IPS-18a (cell line): ENCODE data around the gene ATOSB.

Source experiments
- H3K27ac ChIP-seq: one replicate; pipeline ENCODE4 v1.5.1; 2013; ENCODE audit warnings: low read length
- H3K27me3 ChIP-seq: one replicate; pipeline ENCODE4 v1.6.1; 2013; ENCODE audit warnings: mild to moderate bottlenecking, low read length; ENCODE audit not compliant: control insufficient read depth, insufficient read depth
- H3K36me3 ChIP-seq: one replicate; pipeline ENCODE4 v1.6.1; 2013; ENCODE audit warnings: low read depth, low read length; ENCODE audit not compliant: control insufficient read depth
- H3K4me1 ChIP-seq: one replicate; pipeline ENCODE4 v1.6.1; 2013; ENCODE audit warnings: low read depth, low read length; ENCODE audit not compliant: control insufficient read depth
- H3K4me3 ChIP-seq: one replicate; pipeline ENCODE4 v1.5.1; 2013; ENCODE audit warnings: low read length
- H3K9ac ChIP-seq: one replicate; pipeline ENCODE4 v1.6.1; 2013; ENCODE audit warnings: mild to moderate bottlenecking, low read length, moderate library complexity
- H3K9me3 ChIP-seq: one replicate; pipeline ENCODE4 v1.6.1; 2013; ENCODE audit warnings: low read depth, low read length; ENCODE audit not compliant: control insufficient read depth

ATOSB gene

DNA sequence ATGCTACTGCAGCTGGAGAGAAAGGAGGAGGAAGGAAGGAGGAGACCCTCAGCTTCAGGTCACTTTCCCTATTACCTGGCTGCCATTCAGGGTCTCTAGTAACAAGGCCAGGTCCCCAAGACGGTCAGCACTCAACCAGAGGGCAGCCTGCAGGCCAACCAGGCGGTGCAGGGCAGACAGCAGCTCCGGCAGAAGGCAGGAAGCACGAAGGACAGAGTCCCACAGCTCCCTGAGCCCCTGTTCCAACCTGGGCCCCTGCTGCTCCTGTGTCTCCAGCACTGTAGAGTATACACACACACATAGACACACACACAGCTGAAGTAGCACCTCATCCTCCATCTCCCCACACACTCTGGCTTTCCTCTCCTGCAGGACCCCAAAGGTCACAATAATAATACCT lies 37.6 kb downstream of the ATOSB start:
- no peak overlapping the region for H3K9ac ChIP-seq
- H3K4me3 ChIP-seq, result peak overlapping the region; percentile 95
- H3K9me3 ChIP-seq, result no peaks in the 10 kb centered on the region
- no peaks in the 10 kb centered on the region for H3K27me3 ChIP-seq
- no peak overlapping the region for H3K27ac ChIP-seq
- H3K36me3 ChIP-seq, result peaks cover 37% of the 10 kb centered on the region
- peaks cover 6% of the 10 kb centered on the region for H3K4me1 ChIP-seq

DNA sequence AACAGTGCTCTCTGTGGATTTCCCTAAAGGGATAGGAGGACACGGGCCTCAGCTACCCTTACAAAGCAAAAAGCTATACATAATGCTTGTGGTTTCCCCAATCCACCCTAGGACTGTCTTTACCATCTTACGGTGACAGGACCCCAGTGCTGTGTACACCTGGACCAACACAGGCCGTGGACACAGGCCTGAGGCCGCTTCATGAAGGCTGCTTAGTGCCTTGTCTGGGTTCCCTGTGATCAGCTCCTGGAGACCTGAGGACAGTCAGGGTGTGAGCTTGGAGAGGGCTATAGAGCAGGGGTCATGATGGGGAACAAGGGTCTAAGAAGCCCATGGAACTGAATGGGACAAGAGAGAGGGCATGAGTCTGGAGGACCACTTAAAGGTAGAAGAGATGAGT lies 38.8 kb downstream of the ATOSB start:
- H3K4me3 ChIP-seq, result no peak overlapping the region
- peaks cover 37% of the 10 kb centered on the region for H3K36me3 ChIP-seq
- no peak overlapping the region for H3K9ac ChIP-seq
- H3K27me3 ChIP-seq, result no peaks in the 10 kb centered on the region
- no peak overlapping the region for H3K27ac ChIP-seq
- peaks cover 6% of the 10 kb centered on the region for H3K4me1 ChIP-seq
- H3K9me3 ChIP-seq, result no peaks in the 10 kb centered on the region

DNA sequence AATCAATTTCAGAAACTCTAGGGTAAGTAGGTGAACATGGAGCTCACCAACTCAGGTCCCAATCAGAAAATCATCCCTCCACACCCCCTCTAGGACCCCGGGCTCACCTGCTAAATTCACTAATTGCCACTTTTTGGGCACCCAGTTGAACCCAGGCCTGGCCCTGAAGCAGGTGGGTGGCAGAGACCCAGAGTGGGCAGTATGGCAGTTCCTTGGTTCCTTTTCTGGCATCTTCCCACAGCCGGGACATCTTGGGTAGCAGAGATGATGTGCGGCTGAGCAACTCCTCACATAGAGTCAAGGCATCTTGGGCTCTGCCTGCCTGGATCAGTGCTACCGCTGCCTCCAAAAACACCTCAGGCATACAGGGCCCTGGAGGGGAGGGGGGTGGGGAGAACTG lies 40.3 kb downstream of the ATOSB start:
- Histone ChIP-seq H3K27ac (no peak overlapping the region), H3K27me3 (no peaks in the 10 kb centered on the region), H3K4me1 (peaks cover 10% of the 10 kb centered on the region), H3K4me3 (no peak overlapping the region), H3K9ac (no peak overlapping the region), H3K36me3 (peaks cover 37% of the 10 kb centered on the region), H3K9me3 (no peaks in the 10 kb centered on the region)

DNA sequence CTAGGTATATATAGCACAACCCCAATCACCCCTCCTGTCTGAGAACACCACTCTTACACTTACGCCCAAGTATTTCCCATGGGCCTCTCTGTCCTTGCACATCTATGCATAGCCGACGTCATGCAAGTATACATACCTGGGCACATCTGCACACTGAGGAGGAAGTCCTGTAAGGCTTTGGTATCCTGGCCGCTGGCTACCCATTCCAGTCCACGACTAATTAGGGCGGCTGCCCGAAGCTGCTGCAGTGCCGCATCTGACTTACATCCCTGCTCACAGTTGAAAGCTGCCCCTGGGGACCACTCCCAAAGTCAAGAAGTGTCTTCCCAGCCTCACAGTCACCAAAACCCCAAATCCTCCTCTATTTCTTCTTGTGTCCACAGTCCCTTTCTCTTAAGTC lies 40.9 kb downstream of the ATOSB start:
- peaks cover 12% of the 10 kb centered on the region for H3K4me1 ChIP-seq
- H3K9ac ChIP-seq, result no peak overlapping the region
- no peaks in the 10 kb centered on the region for H3K27me3 ChIP-seq
- H3K4me3 ChIP-seq, result no peak overlapping the region
- peaks cover 37% of the 10 kb centered on the region for H3K36me3 ChIP-seq
- H3K9me3 ChIP-seq, result no peaks in the 10 kb centered on the region
- no peak overlapping the region for H3K27ac ChIP-seq

DNA sequence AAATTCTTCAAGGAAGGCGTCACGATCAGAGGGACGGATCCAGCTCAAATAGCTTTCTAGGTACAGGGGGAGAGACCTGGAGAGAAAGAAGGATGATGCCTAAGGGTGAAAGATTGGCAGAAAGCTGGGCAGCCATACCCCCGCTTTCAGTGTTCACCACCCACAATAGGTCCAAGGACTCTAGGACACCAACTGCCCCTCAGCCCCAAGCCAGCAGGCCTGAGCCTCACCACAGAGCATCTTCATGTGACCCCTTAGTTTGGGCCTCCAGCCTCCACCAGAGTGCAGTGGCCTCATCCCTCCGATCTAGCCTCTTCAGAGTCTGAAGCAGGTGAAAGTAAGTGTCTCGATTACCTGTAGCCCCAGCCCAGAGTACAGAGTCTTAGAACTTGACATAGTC lies 41.5 kb downstream of the ATOSB start:
- no peak overlapping the region for H3K4me3 ChIP-seq
- H3K9me3 ChIP-seq, result no peaks in the 10 kb centered on the region
- H3K9ac ChIP-seq, result no peak overlapping the region
- no peaks in the 10 kb centered on the region for H3K27me3 ChIP-seq
- no peak overlapping the region for H3K27ac ChIP-seq
- H3K4me1 ChIP-seq, result peaks cover 13% of the 10 kb centered on the region
- H3K36me3 ChIP-seq, result peaks cover 39% of the 10 kb centered on the region

DNA sequence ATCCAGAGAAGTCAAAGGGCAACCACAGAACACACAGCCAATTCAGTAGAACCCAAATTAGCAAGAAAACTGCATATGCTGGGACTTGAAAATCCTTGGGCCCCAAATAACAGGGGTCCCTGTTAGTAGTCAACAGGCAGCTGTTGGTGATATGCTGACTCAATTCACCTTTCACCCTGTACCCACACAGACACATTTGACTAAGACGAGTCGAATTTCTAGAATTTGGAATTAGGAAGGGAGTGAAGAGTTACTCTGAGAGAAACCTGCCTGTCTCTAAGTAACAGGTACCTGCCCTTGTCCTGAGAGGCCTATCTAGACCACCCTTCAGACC lies 42.4 kb downstream of the ATOSB start:
- Histone ChIP-seq H3K27me3 (no peaks in the 10 kb centered on the region), H3K9me3 (no peaks in the 10 kb centered on the region), H3K4me1 (peaks cover 7% of the 10 kb centered on the region), H3K9ac (no peak overlapping the region), H3K4me3 (peak overlapping the region; percentile 1), H3K36me3 (peaks cover 44% of the 10 kb centered on the region), H3K27ac (no peak overlapping the region)

DNA sequence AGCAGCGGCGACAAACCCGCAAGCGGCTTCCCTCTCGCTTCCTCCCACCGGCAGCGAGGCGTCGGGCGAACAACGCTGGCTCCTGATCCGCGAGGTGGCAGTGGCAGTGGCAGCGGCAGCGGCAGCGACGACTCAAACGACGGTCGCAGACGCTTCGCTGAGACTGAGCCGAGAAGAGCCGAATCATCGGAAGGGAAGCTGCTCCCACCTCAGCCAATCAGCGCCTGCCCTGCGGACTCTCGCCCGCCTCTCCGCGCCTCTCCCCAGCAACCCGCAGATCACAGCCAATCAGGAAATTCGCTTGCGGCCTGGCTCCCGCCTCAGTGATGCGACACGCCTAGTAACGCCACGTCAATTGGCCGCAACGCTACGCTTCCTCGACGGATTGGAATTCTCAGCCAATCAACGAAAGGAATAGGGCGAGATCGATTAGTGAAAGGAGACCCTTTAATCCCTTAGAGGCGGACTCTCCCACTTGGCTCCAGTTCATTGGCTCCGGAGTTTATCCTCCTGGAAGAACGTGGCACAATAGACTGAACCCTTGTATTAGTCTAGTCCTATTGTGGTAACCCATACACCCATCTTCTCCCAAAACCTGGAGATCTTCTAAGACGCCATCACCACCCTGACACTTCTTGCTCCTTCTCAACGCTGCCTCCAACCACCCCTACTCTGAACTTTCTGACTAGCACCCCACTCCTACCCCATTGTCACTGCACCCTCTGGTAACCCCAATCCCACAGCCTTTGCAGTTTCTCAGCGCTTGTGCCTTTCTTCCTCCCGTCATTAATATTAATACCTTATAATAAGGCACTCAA lies 43.0 kb downstream of the ATOSB start, which contains the start of gene VCP:
Gene VCP (minus strand): TSS at position 165 of the 818 bp plus-strand sequence. CDS start 272 bp downstream, outside the sequence.
- peak within 1 kb of the TSS; percentile 72 for H3K27ac ChIP-seq
- H3K36me3 ChIP-seq, result peaks cover 50% of the 10 kb centered on the region

DNA sequence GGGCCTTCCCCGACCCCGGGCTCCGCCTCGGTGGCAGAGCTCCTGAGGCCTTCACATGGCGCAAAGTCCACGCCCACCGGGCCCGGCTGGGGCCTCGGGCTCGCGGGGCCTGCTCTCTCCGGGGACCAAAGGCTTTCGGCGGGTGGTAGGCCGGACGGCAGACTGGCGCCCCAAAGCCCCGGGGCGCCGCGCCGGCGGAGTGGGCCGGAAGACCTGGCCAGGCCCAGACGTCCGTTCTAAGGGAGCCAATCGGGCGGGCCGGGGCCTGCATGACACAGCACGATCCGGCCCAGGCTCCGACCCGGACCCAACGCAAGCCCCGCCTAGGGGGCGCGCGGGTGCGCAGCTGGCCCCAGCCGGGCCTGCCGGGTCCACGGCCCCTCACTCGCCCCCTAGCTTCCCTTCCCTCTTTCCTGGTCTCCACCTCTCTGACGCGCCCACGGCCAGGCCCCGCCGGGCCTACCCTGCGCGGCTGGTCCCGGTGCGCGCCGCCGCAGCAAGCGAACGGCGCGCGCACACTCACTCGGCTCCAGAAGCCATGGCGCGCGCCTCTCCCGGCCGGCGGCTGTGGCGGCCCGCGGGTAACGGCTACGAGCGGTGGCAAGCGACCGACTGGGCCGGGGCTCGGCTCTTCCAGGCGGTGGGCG lies 43.7 kb downstream of the ATOSB start:
- H3K27ac ChIP-seq, result peak overlapping the region; percentile 72
- peak overlapping the region; percentile 94 for H3K9ac ChIP-seq
- H3K4me3 ChIP-seq, result peak overlapping the region; percentile 94
- no peaks in the 10 kb centered on the region for H3K9me3 ChIP-seq
- no peaks in the 10 kb centered on the region for H3K27me3 ChIP-seq
- peaks cover 7% of the 10 kb centered on the region for H3K4me1 ChIP-seq
- H3K36me3 ChIP-seq, result peaks cover 54% of the 10 kb centered on the region

More for the DNA sequence above, 43.0 kb downstream of the ATOSB start, which contains the start of gene VCP:
- H3K9me3 ChIP-seq, result no peaks in the 10 kb centered on the region
- peak within 1 kb of the TSS; percentile 94 for H3K4me3 ChIP-seq
- peak within 1 kb of the TSS; percentile 94 for H3K9ac ChIP-seq
- H3K27me3 ChIP-seq, result no peaks in the 10 kb centered on the region
- H3K4me1 ChIP-seq, result peaks cover 7% of the 10 kb centered on the region

DNA sequence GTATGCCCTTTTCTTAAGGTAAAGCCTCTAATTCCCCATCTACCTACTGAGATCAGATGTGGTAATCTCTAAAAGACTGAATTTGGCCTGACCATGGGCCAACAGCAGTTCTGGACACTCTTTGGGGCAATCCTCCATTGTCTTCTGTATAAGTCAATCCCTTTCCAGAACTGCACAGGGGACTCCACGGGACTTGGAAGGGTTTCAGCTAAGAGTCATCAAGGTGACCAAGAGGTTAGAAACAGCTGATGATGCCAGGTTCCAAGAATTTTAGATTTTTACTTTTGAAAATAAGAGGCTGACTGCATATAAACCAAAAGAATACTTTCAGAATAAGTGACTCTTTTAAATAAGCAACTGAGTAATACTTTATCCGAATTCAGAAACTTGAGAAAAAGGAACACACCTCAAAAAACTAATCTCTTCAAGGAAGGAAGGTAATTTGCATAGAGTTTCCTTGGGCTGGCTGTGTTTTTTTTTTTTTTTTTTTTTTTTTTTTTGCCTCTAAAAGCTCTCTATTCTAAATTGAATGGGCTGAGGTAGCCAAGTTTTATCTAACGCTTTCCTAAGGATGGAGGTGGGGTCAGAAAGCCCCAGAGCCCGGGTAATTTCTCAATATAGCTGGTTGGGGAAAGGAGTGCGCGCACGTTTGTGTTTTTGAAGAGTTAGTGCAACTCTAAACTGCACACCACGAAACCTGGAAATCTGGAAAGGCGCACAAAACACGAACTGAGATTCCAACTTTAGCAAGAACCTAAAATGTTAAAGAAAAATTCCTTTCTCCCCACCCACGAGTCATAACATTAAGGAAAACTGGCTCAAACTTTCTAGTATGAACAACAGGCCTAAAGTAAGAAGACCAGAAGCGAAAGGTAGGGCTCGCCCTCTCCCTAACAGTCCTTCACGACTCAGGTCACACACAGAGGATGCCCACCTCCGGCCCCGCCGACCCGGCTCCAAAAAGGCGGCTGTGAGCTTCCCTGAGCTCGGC lies 44.5 kb downstream of the ATOSB start:
- Histone ChIP-seq H3K9me3 (no peaks in the 10 kb centered on the region), H3K4me3 (peak overlapping the region; percentile 94), H3K27me3 (no peaks in the 10 kb centered on the region), H3K4me1 (peaks cover 7% of the 10 kb centered on the region), H3K36me3 (peaks cover 55% of the 10 kb centered on the region), H3K27ac (peak overlapping the region; percentile 72), H3K9ac (peak overlapping the region; percentile 94)

DNA sequence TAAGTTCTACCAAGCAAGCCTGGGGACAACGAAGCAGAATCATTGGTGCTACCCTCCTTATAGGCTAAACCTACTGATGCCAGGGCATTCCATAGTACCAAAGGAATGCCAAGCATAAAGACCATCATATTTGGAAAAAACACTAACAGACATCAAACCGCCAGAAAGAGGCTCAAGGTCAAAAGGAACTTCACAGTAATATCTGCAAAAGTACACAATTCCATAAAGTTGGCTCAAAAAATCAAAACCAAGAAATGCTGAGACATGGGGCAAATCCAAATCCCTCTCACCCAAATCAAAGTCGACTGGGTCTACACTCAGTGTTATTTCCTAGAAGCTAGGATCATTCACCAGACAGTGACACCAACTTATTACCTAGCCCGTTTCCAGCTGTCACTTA lies 46.6 kb downstream of the ATOSB start:
- H3K4me3 ChIP-seq, result peak overlapping the region; percentile 94

DNA sequence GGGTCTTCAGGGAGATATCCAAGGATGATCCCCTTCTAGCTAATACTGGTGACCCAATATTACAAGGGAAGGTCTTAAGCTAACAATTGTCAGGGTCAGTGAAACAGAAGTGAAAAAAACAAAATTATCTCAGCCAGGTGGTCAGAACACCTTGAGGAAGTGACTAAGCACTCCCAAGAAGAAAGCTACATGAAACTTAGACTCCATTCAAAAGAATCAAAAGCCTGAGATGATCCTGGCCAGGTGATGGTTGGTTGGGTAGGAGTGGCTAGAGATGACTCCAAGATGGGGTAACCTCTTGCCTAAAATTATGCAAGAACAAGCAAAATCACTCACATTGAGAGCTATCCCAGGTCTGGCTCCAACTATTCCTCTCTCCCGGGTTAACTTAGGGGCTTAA lies 48.6 kb downstream of the ATOSB start:
- Histone ChIP-seq H3K36me3 (peaks cover 69% of the 10 kb centered on the region), H3K9me3 (no peaks in the 10 kb centered on the region), H3K9ac (no peak overlapping the region), H3K27ac (no peak overlapping the region), H3K4me3 (no peak overlapping the region), H3K27me3 (no peaks in the 10 kb centered on the region), H3K4me1 (peaks cover 7% of the 10 kb centered on the region)

More for the DNA sequence above, 46.6 kb downstream of the ATOSB start:
- no peak overlapping the region for H3K27ac ChIP-seq
- H3K4me1 ChIP-seq, result peaks cover 7% of the 10 kb centered on the region
- no peaks in the 10 kb centered on the region for H3K27me3 ChIP-seq
- no peaks in the 10 kb centered on the region for H3K9me3 ChIP-seq
- no peak overlapping the region for H3K9ac ChIP-seq
- peaks cover 55% of the 10 kb centered on the region for H3K36me3 ChIP-seq
